ENCODE measurements around the gene MCC.

GRCh38 chr5:113178073-113178779, 310.0 kb downstream of the MCC start:
- TF ChIP-seq GATA2 (IDR thresholded peaks at IDR 0.05; ENCODE audit: low read depth, low read length) (no peak), GATA3 (IDR thresholded peaks at IDR 0.05; ENCODE audit: low read depth, low read length) (no peak)
